Common myeloid progenitor, CD34-positive (primary cell): ENCODE measurements around the gene DISC1.
"Not testable (repeated sequence)": the region's sequence is repeated elsewhere in the genome, so short reads cannot be mapped to it uniquely, and the experiment has no call there.

Source experiments
- CTCF ChIA-PET: fragments of 350-600 bp; sonication (Branson Sonifier 250); formaldehyde crosslinking; loops from one replicate; lab custom pipeline; 2021; ENCODE audit warnings: antibody characterized with exemption; lab: Charles Lee
- POLR2A ChIA-PET: fragments of 350-600 bp; sonication (Branson Sonifier 250); formaldehyde crosslinking; loops from one replicate; lab custom pipeline; 2021; ENCODE audit warnings: antibody characterized with exemption; lab: Charles Lee
- DNase-seq, 3 donors: peaks; one replicate each; pipeline versions ENCODE4 v3.0.0 to v3.0.0-alpha.2; 2013
- H3K27ac ChIP-seq, 2 experiments: 1 replicate in 1 of 2; 2 replicates in 1 of 2; pipeline ENCODE4 v1.7.0; 2013; ENCODE audit warnings: inconsistent platforms in 2 of 2, low read length in 2 of 2, mild to moderate bottlenecking in 2 of 2, low read depth in 1 of 2, moderate library complexity in 1 of 2; ENCODE audit not compliant: severe bottlenecking in 2 of 2, insufficient read depth in 1 of 2, poor library complexity in 1 of 2
- H3K27me3 ChIP-seq, 5 experiments: replicated peaks in 2 of 5; 1 replicate in 3 of 5; 2 replicates in 2 of 5; pipeline versions ENCODE4 v1.6.1 to v1.7.0; 2013; ENCODE audit warnings: low read length in 4 of 5, mild to moderate bottlenecking in 2 of 5, moderate library complexity in 2 of 5, inconsistent platforms in 1 of 5; ENCODE audit not compliant: insufficient read depth in 5 of 5, control insufficient read depth in 4 of 5
- H3K36me3 ChIP-seq, 4 experiments: 1 replicate in 2 of 4; 2 replicates in 2 of 4; pipeline versions ENCODE4 v1.6.1 to v1.7.0; 2013; ENCODE audit warnings: low read length in 3 of 4, control low read depth in 1 of 4, mild to moderate bottlenecking in 1 of 4; ENCODE audit not compliant: control insufficient read depth in 4 of 4, insufficient read depth in 4 of 4
- H3K4me1 ChIP-seq, 4 experiments: 1 replicate in 3 of 4; 2 replicates in 1 of 4; pipeline versions ENCODE4 v1.6.1 to v1.7.1; 2013; ENCODE audit warnings: low read length in 3 of 4, mild to moderate bottlenecking in 3 of 4, control low read depth in 1 of 4, inconsistent platforms in 1 of 4, moderate library complexity in 1 of 4; ENCODE audit not compliant: control insufficient read depth in 4 of 4, insufficient read depth in 4 of 4; ENCODE audit errors: control extremely low read depth in 1 of 4
- H3K4me3 ChIP-seq, 7 experiments: 1 replicate in 4 of 7; 2 replicates in 3 of 7; pipeline versions ENCODE4 v1.5.1 to v1.7.0; 2013; ENCODE audit warnings: mild to moderate bottlenecking in 7 of 7, low read length in 6 of 7, moderate library complexity in 6 of 7, inconsistent platforms in 2 of 7, low read depth in 2 of 7, control low read depth in 1 of 7; ENCODE audit not compliant: insufficient read depth in 4 of 7, control insufficient read depth in 1 of 7; ENCODE audit errors: extremely low read depth in 1 of 7
- H3K9me3 ChIP-seq, 5 experiments: 1 replicate in 4 of 5; 2 replicates in 1 of 5; pipeline versions ENCODE4 v1.6.1 to v1.7.1; 2013; ENCODE audit warnings: low read length in 4 of 5, mild to moderate bottlenecking in 2 of 5, inconsistent platforms in 1 of 5, low read depth in 1 of 5, moderate library complexity in 1 of 5; ENCODE audit not compliant: control insufficient read depth in 4 of 5, insufficient read depth in 2 of 5; ENCODE audit errors: control extremely low read depth in 1 of 5
- WGBS: methylation state at CpG from one replicate; pipeline ENCODE4 v1.1.5; 2013; ENCODE audit not compliant: insufficient coverage; 5-methylcytosine and 5-hydroxymethylcytosine counted together

DISC1 gene

GRCh38 chr1:231938711-231939110, 312.1 kb downstream of the DISC1 start:
- peaks cover 0 to 2% (median 0%) of the 10 kb centered on the region in 5 experiments for H3K9me3 ChIP-seq
- WGBS: 88% methylated on average over 2 of the region's 6 CpGs
- H3K27ac ChIP-seq: no peak overlapping the region
- CTCF ChIA-PET: no interaction called here
- POLR2A ChIA-PET: no interaction called here
- no peak for DNase-seq
- H3K4me1 ChIP-seq: no peaks in the 10 kb centered on the region
- peaks cover 0 to 8% (median 1%) of the 10 kb centered on the region in 4 experiments for H3K36me3 ChIP-seq
- no peaks in the 10 kb centered on the region for H3K27me3 ChIP-seq
- no peak overlapping the region for H3K4me3 ChIP-seq

- Histone ChIP-seq H3K27ac (no peak overlapping the region), H3K4me3 (no peak overlapping the region), H3K4me1 (no peaks in the 10 kb centered on the region), H3K36me3 (peaks cover 3 to 8% (median 4%) of the 10 kb centered on the region in 4 experiments), H3K9me3 (peaks cover 0 to 2% (median 0%) of the 10 kb centered on the region in 5 experiments), H3K27me3 (no peaks in the 10 kb centered on the region)
- DNase-seq: no peak
- ChIA-PET POLR2A (no interaction called here), CTCF (no interaction called here)
- WGBS: 100% methylated on average over 1 of the region's 4 CpGs
Observed at GRCh38 chr1:231939118-231939517, 312.5 kb downstream of the DISC1 start.

- Histone ChIP-seq H3K36me3 (peaks cover 4 to 8% (median 8%) of the 10 kb centered on the region in 4 experiments), H3K9me3 (peaks cover 0 to 2% (median 0%) of the 10 kb centered on the region in 5 experiments), H3K27me3 (no peaks in the 10 kb centered on the region), H3K27ac (no peak overlapping the region), H3K4me3 (no peak overlapping the region), H3K4me1 (no peaks in the 10 kb centered on the region)
- 99% methylated on average over 6 of the region's 7 CpGs for WGBS
- DNase-seq: no peak
- ChIA-PET POLR2A (no interaction called here), CTCF (no interaction called here)
Observed at GRCh38 chr1:231940116-231940515, 313.5 kb downstream of the DISC1 start.

- DNase-seq: no peak
- CTCF ChIA-PET: no interaction called here
- no peaks in the 10 kb centered on the region for H3K4me1 ChIP-seq
- no peak overlapping the region for H3K4me3 ChIP-seq
- H3K27ac ChIP-seq: no peak overlapping the region
- POLR2A ChIA-PET: no interaction called here
- peaks cover 4 to 8% (median 8%) of the 10 kb centered on the region in 4 experiments for H3K36me3 ChIP-seq
- 100% methylated on average over 5 of the region's 6 CpGs for WGBS
- H3K9me3 ChIP-seq: peaks cover 0 to 2% (median 0%) of the 10 kb centered on the region in 5 experiments
- H3K27me3 ChIP-seq: no peaks in the 10 kb centered on the region
Observed at GRCh38 chr1:231940701-231941100, 314.1 kb downstream of the DISC1 start.

GRCh38 chr1:231943084-231943483, 316.5 kb downstream of the DISC1 start:
- CTCF ChIA-PET: no interaction called here
- DNase-seq: no peak
- H3K36me3 ChIP-seq: peaks cover 4 to 8% (median 8%) of the 10 kb centered on the region in 4 experiments

GRCh38 chr1:231948102-231948501, 321.5 kb downstream of the DISC1 start:
- H3K36me3 ChIP-seq, H3K27ac ChIP-seq, H3K4me3 ChIP-seq, H3K4me1 ChIP-seq, H3K9me3 ChIP-seq, H3K27me3 ChIP-seq, DNase-seq, CTCF ChIA-PET, POLR2A ChIA-PET: not testable (repeated sequence)
- no CpG with 5 or more reads among the region's 5 CpGs for WGBS

More at GRCh38 chr1:231943084-231943483, 316.5 kb downstream of the DISC1 start:
- 100% methylated on average over 3 of the region's 3 CpGs for whole genome bisulfite sequencing
- Histone ChIP-seq H3K27me3 (no peaks in the 10 kb centered on the region), H3K9me3 (no peaks in the 10 kb centered on the region), H3K4me1 (no peaks in the 10 kb centered on the region), H3K4me3 (no peak overlapping the region), H3K27ac (no peak overlapping the region)
- POLR2A ChIA-PET: no interaction called here

- H3K4me3 ChIP-seq: no peak overlapping the region
- CTCF ChIA-PET: no interaction called here
- 99% methylated on average over 7 of the region's 8 CpGs for WGBS
- no peaks in the 10 kb centered on the region for H3K27me3 ChIP-seq
- DNase-seq: no peak
- POLR2A ChIA-PET: no interaction called here
- H3K4me1 ChIP-seq: no peaks in the 10 kb centered on the region
- H3K27ac ChIP-seq: no peak overlapping the region
- H3K36me3 ChIP-seq: peaks cover 0 to under 1% (median 0%) of the 10 kb centered on the region in 4 experiments
- no peaks in the 10 kb centered on the region for H3K9me3 ChIP-seq
Observed at GRCh38 chr1:231949277-231950091, 322.9 kb downstream of the DISC1 start.
